Measurements from ENCODE around the gene PHRF1. TPM values are rescaled to one million over a fixed set of nuclear protein-coding genes. Genes with fewer than 3 reads are reported as not detected.

PHRF1 gene
- total and polyA plus RNA-seq, 2 of the 4 experiments (the other 2 are of a cell fraction), result 10.9 to 17.5 TPM

GRCh38 chr11:609341-609811 lies 33.1 kb downstream of the PHRF1 start:
- Histone ChIP-seq H3K14ac (replicated peaks; ENCODE audit: low read depth, low read length) (no peak overlapping the region), H3K27me3 (ENCODE audit: control insufficient read depth, insufficient read depth, low read length) (no peaks in the 10 kb centered on the region), H2AFZ (replicated peaks; ENCODE audit: low read length, poor library complexity) (no peak overlapping the region), H3K4ac (ENCODE audit: low read depth, low read length) (no peak overlapping the region), H4K91ac (ENCODE audit: insufficient read depth, low read depth, low read length) (no peak overlapping the region), H3K9ac (ENCODE audit: low read depth, low read length) (no peak overlapping the region), H2AK5ac (ENCODE audit: low read depth, low read length) (no peak overlapping the region), H3K4me3 (ENCODE audit: insufficient read depth, low read depth, low read length) (no peak overlapping the region), H4K8ac (ENCODE audit: low read depth in 2 of 2, low read length in 2 of 2) (no peak overlapping the region), H3K27ac (ENCODE audit: insufficient read depth, low read length) (no peak overlapping the region), H3K9me3 (ENCODE audit: control insufficient read depth, insufficient read depth, low read length) (no peaks in the 10 kb centered on the region), H3K18ac (ENCODE audit: low read depth, low read length) (no peak overlapping the region), H3K4me1 (ENCODE audit: control insufficient read depth, insufficient read depth, low read length) (no peaks in the 10 kb centered on the region), H4K20me1 (ENCODE audit: insufficient read depth, low read length) (peaks cover 30% of the 10 kb centered on the region), H2BK120ac (ENCODE audit: low read depth, low read length) (no peak overlapping the region), H3K9me1 (ENCODE audit: insufficient read depth, low read length) (no peaks in the 10 kb centered on the region), H2BK20ac (ENCODE audit: low read depth, low read length) (no peak overlapping the region), H2BK15ac (ENCODE audit: low read depth, low read length) (no peak overlapping the region), H4K5ac (ENCODE audit: low read depth, low read length) (no peak overlapping the region), H3K56ac (ENCODE audit: extremely low read depth, insufficient read depth, low read length) (no peak overlapping the region), H2BK5ac (ENCODE audit: low read depth, low read length, poor library complexity, severe bottlenecking) (no peak overlapping the region), H3K4me2 (ENCODE audit: low read depth, low read length) (no peak overlapping the region), H3K79me1 (ENCODE audit: low read depth in 1 of 2, low read length in 2 of 2) (peaks cover 0 to 20% of the 10 kb centered on the region in 2 experiments; a peak in 3 of 4 replicates), H3K36me3 (ENCODE audit: control insufficient read depth, insufficient read depth, low read length) (peaks cover 87% of the 10 kb centered on the region), H2AK9ac (replicated peaks; ENCODE audit: low read depth, low read length, poor library complexity) (no peak overlapping the region), H3K23ac (ENCODE audit: low read depth, low read length) (no peak overlapping the region)
- ChIA-PET CTCF (no interaction called here), POLR2A (ENCODE audit: unreplicated experiment) (no interaction called here)
- dilution Hi-C loops (cut with HindIII; ENCODE audit: low sequenced_read_pairs, unreplicated experiment), result no loop called here
- 100% methylated on average over 2 of the region's 28 CpGs; no CpG with 5 or more reads in 1 of the 2 experiments for WGBS, 2 experiments (ENCODE audit: extremely low coverage in 2 of 2, insufficient read length in 1 of 2)
- in situ Hi-C loops (cut with MboI; ENCODE audit: low sequenced_read_pairs), result no loop called here
- TF ChIP-seq, protein P1, sequence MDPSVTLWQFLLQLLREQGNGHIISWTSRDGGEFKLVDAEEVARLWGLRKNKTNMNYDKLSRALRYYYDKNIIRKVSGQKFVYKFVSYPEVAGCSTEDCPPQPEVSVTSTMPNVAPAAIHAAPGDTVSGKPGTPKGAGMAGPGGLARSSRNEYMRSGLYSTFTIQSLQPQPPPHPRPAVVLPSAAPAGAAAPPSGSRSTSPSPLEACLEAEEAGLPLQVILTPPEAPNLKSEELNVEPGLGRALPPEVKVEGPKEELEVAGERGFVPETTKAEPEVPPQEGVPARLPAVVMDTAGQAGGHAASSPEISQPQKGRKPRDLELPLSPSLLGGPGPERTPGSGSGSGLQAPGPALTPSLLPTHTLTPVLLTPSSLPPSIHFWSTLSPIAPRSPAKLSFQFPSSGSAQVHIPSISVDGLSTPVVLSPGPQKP (IDR thresholded peaks at IDR 0.05; ENCODE audit: borderline replicate concordance, low read depth, low read length), result no peak
- TF ChIP-seq POLR2A (IDR thresholded peaks at IDR 0.05; ENCODE audit: low read depth, low read length), result no peak
- no peak for TF ChIP-seq MAFK (IDR thresholded peaks at IDR 0.05; ENCODE audit: low read depth, low read length)
- no peak for TF ChIP-seq MXI1 (IDR thresholded peaks at IDR 0.05; ENCODE audit: borderline replicate concordance, low read depth, low read length)
- TF ChIP-seq RFX5 (IDR thresholded peaks at IDR 0.05; ENCODE audit: low read depth, low read length), result no peak
- no peak for TF ChIP-seq RCOR1 (IDR thresholded peaks at IDR 0.05; ENCODE audit: insufficient replicate concordance, low read length)
- TF ChIP-seq NFE2L2 (IDR thresholded peaks at IDR 0.05; ENCODE audit: low read depth, low read length), result no peak
- TF ChIP-seq USF2 (IDR thresholded peaks at IDR 0.05; ENCODE audit: low read depth, low read length), result no peak
- no peak for TF ChIP-seq CEBPB (IDR thresholded peaks at IDR 0.05; ENCODE audit: low read depth, low read length)
- no peak for TF ChIP-seq FOS (IDR thresholded peaks at IDR 0.05; ENCODE audit: low read depth, low read length)
- no peak for TF ChIP-seq BHLHE40 (IDR thresholded peaks at IDR 0.05; ENCODE audit: low read depth, low read length)
- no peak for TF ChIP-seq CHD1 (IDR thresholded peaks at IDR 0.05; ENCODE audit: low read depth, low read length)
- no peak for TF ChIP-seq MAZ (IDR thresholded peaks at IDR 0.05; ENCODE audit: borderline replicate concordance, low read depth, low read length)
- TF ChIP-seq SMC3 (IDR thresholded peaks at IDR 0.05; ENCODE audit: low read depth, low read length), result no peak
- TF ChIP-seq RAD21 (IDR thresholded peaks at IDR 0.05; ENCODE audit: low read length), result no peak
- TF ChIP-seq, protein P2, sequence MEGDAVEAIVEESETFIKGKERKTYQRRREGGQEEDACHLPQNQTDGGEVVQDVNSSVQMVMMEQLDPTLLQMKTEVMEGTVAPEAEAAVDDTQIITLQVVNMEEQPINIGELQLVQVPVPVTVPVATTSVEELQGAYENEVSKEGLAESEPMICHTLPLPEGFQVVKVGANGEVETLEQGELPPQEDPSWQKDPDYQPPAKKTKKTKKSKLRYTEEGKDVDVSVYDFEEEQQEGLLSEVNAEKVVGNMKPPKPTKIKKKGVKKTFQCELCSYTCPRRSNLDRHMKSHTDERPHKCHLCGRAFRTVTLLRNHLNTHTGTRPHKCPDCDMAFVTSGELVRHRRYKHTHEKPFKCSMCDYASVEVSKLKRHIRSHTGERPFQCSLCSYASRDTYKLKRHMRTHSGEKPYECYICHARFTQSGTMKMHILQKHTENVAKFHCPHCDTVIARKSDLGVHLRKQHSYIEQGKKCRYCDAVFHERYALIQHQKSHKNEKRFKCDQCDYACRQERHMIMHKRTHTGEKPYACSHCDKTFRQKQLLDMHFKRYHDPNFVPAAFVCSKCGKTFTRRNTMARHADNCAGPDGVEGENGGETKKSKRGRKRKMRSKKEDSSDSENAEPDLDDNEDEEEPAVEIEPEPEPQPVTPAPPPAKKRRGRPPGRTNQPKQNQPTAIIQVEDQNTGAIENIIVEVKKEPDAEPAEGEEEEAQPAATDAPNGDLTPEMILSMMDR (conservative IDR thresholded peaks at IDR 0.05; ENCODE audit: low read depth, low read length), result no peak
- DNase-seq (no peak), ATAC-seq (ENCODE audit: low read depth) (no peak)
- BruUV-seq (replicated peaks), result no TSS peak
- intact Hi-C loops (cut with micrococcal nuclease), result no loop called here

Data from IMR-90 (cell line).